ENCODE data around the gene MRGPRF. TPM values are rescaled to one million over a fixed set of nuclear protein-coding genes. Genes with fewer than 3 reads are reported as not detected.

The MRGPRF gene
- total RNA-seq, 4 donors from 2014 or later = 0.84 to 11.0 (median 7.3) TPM

DNA sequence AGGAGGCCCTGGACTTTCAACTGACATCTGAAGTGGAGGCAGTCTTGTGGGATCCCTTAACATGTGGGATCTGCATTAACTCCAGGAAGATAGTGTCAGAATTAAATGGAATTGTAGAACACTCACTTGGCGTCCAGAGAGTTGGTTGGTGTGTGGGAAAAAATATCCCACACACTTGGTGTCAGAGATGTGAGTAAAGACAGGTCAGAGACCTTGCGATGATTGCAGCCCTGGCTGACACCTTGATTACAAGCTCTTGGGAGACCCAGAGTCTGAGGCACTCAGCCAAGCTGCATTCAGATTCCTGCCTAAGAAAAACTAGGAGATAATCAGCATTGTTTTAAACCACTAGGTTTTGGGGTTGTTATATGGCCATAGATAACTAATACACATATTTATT lies 28.5 kb upstream of the MRGPRF start:
- no peak for DNase-seq (ENCODE audit: low spot score in 2 of 2)
- 84 to 85% methylated on average over 2 of the region's 2 CpGs for WGBS, 2 donors
- no peak overlapping the region for H3K4me3 ChIP-seq (ENCODE audit: low read depth, poor library complexity, severe bottlenecking)
- TF ChIP-seq POLR2A (IDR thresholded peaks at IDR 0.05) = no peak
- TF ChIP-seq CTCF (IDR thresholded peaks at IDR 0.05) = no peak
- intact Hi-C loops (cut with DNase I; ENCODE audit: low total_unique reads) = no loop called here

DNA sequence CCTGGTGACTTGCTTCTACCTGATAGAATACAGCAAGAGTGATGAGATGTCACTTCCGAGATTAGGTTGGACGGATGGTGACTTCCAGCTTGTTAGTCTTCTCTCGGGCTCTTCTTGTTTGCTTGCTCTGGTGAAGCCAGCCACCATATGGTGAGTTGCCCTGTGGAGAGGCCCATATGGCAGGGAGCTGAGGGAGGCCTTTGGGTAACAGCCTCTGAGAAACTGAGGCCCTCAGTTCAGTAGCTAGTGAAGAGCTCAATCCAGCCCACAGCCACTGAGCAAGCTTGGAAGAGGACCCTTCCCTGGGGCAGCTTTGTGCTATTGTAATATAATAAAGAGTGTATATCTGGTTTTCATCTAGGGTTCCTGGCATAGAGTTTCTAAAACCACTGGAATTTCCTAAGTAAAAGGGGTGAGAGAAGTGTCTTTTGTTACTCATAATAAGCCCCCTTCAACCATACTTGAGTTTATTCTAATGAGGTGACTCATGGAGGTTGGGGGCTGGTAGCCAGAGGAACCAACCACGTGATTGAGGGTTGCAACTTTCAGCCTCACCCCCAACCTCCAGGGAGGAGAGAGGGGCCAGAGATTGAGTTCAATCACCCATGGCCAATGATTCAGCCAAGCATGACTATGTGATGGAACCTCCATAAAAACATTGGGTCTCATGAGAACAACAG lies 27.7 kb upstream of the MRGPRF start:
- no peak for DNase-seq (ENCODE audit: low spot score in 2 of 2)
- 79% methylated on average over 4 of the region's 4 CpGs for WGBS, 2 donors
- TF ChIP-seq CTCF (IDR thresholded peaks at IDR 0.05) (no peak), POLR2A (IDR thresholded peaks at IDR 0.05) (no peak)
- intact Hi-C loops (cut with DNase I; ENCODE audit: low total_unique reads) = no loop called here
- H3K4me3 ChIP-seq (ENCODE audit: low read depth, poor library complexity, severe bottlenecking) = no peak overlapping the region

- intact Hi-C loops (cut with DNase I; ENCODE audit: low total_unique reads) = no loop called here
- 62 to 76% methylated on average over 6 of the region's 6 CpGs for WGBS, 2 donors
- TF ChIP-seq CTCF (IDR thresholded peaks at IDR 0.05) (no peak), POLR2A (IDR thresholded peaks at IDR 0.05) (no peak)
- H3K4me3 ChIP-seq (ENCODE audit: low read depth, poor library complexity, severe bottlenecking) = no peak overlapping the region
- DNase-seq (ENCODE audit: low spot score in 2 of 2) = no peak
Measured at GRCh38 chr11:69040051-69040450, 27.0 kb upstream of the MRGPRF start.

GRCh38 chr11:69039501-69039900 lies 26.5 kb upstream of the MRGPRF start:
- H3K4me3 ChIP-seq (ENCODE audit: low read depth, poor library complexity, severe bottlenecking) = no peak overlapping the region
- no peak for TF ChIP-seq POLR2A (IDR thresholded peaks at IDR 0.05)
- no peak for TF ChIP-seq CTCF (IDR thresholded peaks at IDR 0.05)
- DNase-seq (ENCODE audit: low spot score in 2 of 2) = no peak
- WGBS, 2 donors = 90 to 95% methylated on average over 1 of the region's 1 CpG
- intact Hi-C loops (cut with DNase I; ENCODE audit: low total_unique reads) = no loop called here

GRCh38 chr11:69037544-69037943 lies 24.5 kb upstream of the MRGPRF start:
- intact Hi-C loops (cut with DNase I; ENCODE audit: low total_unique reads) = no loop called here
- 71 to 79% methylated on average over 8 of the region's 8 CpGs for WGBS, 2 donors
- no peak overlapping the region for H3K4me3 ChIP-seq (ENCODE audit: low read depth, poor library complexity, severe bottlenecking)
- TF ChIP-seq CTCF (IDR thresholded peaks at IDR 0.05) = no peak
- TF ChIP-seq POLR2A (IDR thresholded peaks at IDR 0.05) = no peak
- no peak for DNase-seq (ENCODE audit: low spot score in 2 of 2)

- no peak for DNase-seq (ENCODE audit: low spot score in 2 of 2)
Measured at GRCh38 chr11:69037074-69037473, 24.0 kb upstream of the MRGPRF start.

More at GRCh38 chr11:69037074-69037473, 24.0 kb upstream of the MRGPRF start:
- no peak overlapping the region for H3K4me3 ChIP-seq (ENCODE audit: low read depth, poor library complexity, severe bottlenecking)
- TF ChIP-seq POLR2A (IDR thresholded peaks at IDR 0.05) = no peak
- intact Hi-C loops (cut with DNase I; ENCODE audit: low total_unique reads) = no loop called here
- 84 to 90% methylated on average over 18 of the region's 18 CpGs for WGBS, 2 donors

All from lower leg skin (tissue), 4 donors.